H9 (cell line): ENCODE data around the gene ELL3. TPM values are rescaled to one million over a fixed set of nuclear protein-coding genes. Genes with fewer than 3 reads are reported as not detected.

Source experiments
- DNase-seq: peaks from one replicate; pipeline ENCODE4 v3.0.0-alpha.2; 2017
- H2AFZ ChIP-seq: one replicate; pipeline ENCODE4 v1.6.1; 2013; ENCODE audit warnings: mild to moderate bottlenecking, low read length, control low read depth, moderate library complexity
- H2AK5ac ChIP-seq: 2 replicates; pipeline ENCODE4 v1.6.1; 2013; ENCODE audit warnings: low read length, control low read depth, mixed read lengths; ENCODE audit not compliant: insufficient read length
- H2BK120ac ChIP-seq: one replicate; pipeline ENCODE4 v1.6.1; 2013; ENCODE audit warnings: low read depth, mild to moderate bottlenecking, low read length, control low read depth, inconsistent platforms; ENCODE audit not compliant: poor library complexity, severe bottlenecking
- H2BK12ac ChIP-seq: 2 replicates; pipeline ENCODE4 v1.6.1; 2013; ENCODE audit warnings: low read length, control low read depth, mixed read lengths, low read depth; ENCODE audit not compliant: insufficient read length
- H2BK15ac ChIP-seq: 2 replicates; pipeline ENCODE4 v1.6.1; 2013; ENCODE audit warnings: low read depth, low read length, control low read depth
- H2BK20ac ChIP-seq: one replicate; pipeline ENCODE4 v1.6.1; 2013; ENCODE audit warnings: low read depth, mild to moderate bottlenecking, low read length, control low read depth, inconsistent platforms; ENCODE audit not compliant: poor library complexity, severe bottlenecking
- H2BK5ac ChIP-seq: 2 replicates; pipeline ENCODE4 v1.6.1; 2013; ENCODE audit warnings: low read length, control low read depth, mixed read lengths; ENCODE audit not compliant: insufficient read length
- H3K14ac ChIP-seq: 2 replicates; pipeline ENCODE4 v1.6.1; 2013; ENCODE audit warnings: low read length, control low read depth; ENCODE audit not compliant: insufficient read depth
- H3K18ac ChIP-seq: 2 replicates; pipeline ENCODE4 v1.6.1; 2013; ENCODE audit warnings: low read depth, mild to moderate bottlenecking, mixed read lengths, low read length, control low read depth; ENCODE audit not compliant: insufficient read length
- H3K23ac ChIP-seq: 2 replicates; pipeline ENCODE4 v1.6.1; 2013; ENCODE audit warnings: low read length, control low read depth, mixed read lengths, low read depth; ENCODE audit not compliant: insufficient read length
- H3K23me2 ChIP-seq: 2 replicates; pipeline ENCODE4 v1.6.1; 2013; ENCODE audit warnings: low read depth, mild to moderate bottlenecking, mixed read lengths, low read length, control low read depth; ENCODE audit not compliant: insufficient read length, poor library complexity, severe bottlenecking
- H3K27ac ChIP-seq: 2 replicates; pipeline ENCODE4 v1.5.1; 2013; ENCODE audit warnings: low read length, control low read depth, mixed read lengths, low read depth; ENCODE audit not compliant: insufficient read length
- H3K27me3 ChIP-seq: 2 replicates; pipeline ENCODE4 v1.6.1; 2013; ENCODE audit warnings: low read length, control low read depth, inconsistent platforms; ENCODE audit not compliant: insufficient read depth
- H3K4ac ChIP-seq: 2 replicates; pipeline ENCODE4 v1.6.1; 2013; ENCODE audit warnings: low read depth, mild to moderate bottlenecking, control low read depth, inconsistent platforms, low read length, moderate library complexity
- H3K4me1 ChIP-seq: 2 replicates; pipeline ENCODE4 v1.6.1; 2013; ENCODE audit warnings: low read length, control low read depth, inconsistent platforms; ENCODE audit not compliant: insufficient read depth
- H3K4me2 ChIP-seq: 2 replicates; pipeline ENCODE4 v1.6.1; 2013; ENCODE audit warnings: low read length, control low read depth, mixed read lengths; ENCODE audit not compliant: insufficient read length, insufficient read depth
- H3K56ac ChIP-seq: 2 replicates; pipeline ENCODE4 v1.6.1; 2013; ENCODE audit warnings: low read depth, mild to moderate bottlenecking, mixed read lengths, low read length, control low read depth; ENCODE audit not compliant: insufficient read length
- H3K79me1 ChIP-seq: 2 replicates; pipeline ENCODE4 v1.6.1; 2013; ENCODE audit warnings: low read depth, mild to moderate bottlenecking, moderate library complexity, low read length, control low read depth, inconsistent platforms; ENCODE audit not compliant: insufficient read depth, poor library complexity, severe bottlenecking
- H3K79me2 ChIP-seq: 2 replicates; pipeline ENCODE4 v1.6.1; 2013; ENCODE audit warnings: low read length, control low read depth, inconsistent platforms; ENCODE audit not compliant: insufficient read depth
- H3K9ac ChIP-seq: 2 replicates; pipeline ENCODE4 v1.6.1; 2013; ENCODE audit warnings: low read length, control low read depth, mixed read lengths; ENCODE audit not compliant: insufficient read length; ENCODE audit errors: extremely low read depth
- H3K9me3 ChIP-seq: one replicate; pipeline ENCODE4 v1.6.1; 2013; ENCODE audit warnings: low read depth, low read length, inconsistent platforms; ENCODE audit not compliant: control insufficient read depth
- H3T11ph ChIP-seq: one replicate; pipeline ENCODE4 v1.6.1; 2013; ENCODE audit warnings: mild to moderate bottlenecking, low read length, control low read depth, inconsistent platforms
- H4K20me1 ChIP-seq: one replicate; pipeline ENCODE4 v1.6.1; 2013; ENCODE audit not compliant: control insufficient read depth, insufficient read length, insufficient read depth
- H4K5ac ChIP-seq: 2 replicates; pipeline ENCODE4 v1.6.1; 2013; ENCODE audit warnings: low read depth, mild to moderate bottlenecking, mixed read lengths, low read length, control low read depth; ENCODE audit not compliant: insufficient read length
- H4K8ac ChIP-seq: replicated peaks from 2 replicates; pipeline ENCODE4 v1.6.1; 2013; ENCODE audit warnings: low read length, control low read depth, mixed read lengths, low read depth; ENCODE audit not compliant: insufficient read length
- H4K91ac ChIP-seq: 2 replicates; pipeline ENCODE4 v1.6.1; 2013; ENCODE audit warnings: low read depth, mild to moderate bottlenecking, moderate library complexity, mixed read lengths, low read length, control low read depth; ENCODE audit not compliant: insufficient read length
- H3K27ac Mint-ChIP-seq, 3 experiments: 2 replicates in 2 of 3; 3 replicates in 1 of 3; pipeline ENCODE4 v1.8.0; 2020 to 2021; ENCODE audit warnings: mixed read lengths in 3 of 3, mild to moderate bottlenecking in 1 of 3, moderate library complexity in 1 of 3
- H3K27me3 Mint-ChIP-seq: 2 replicates; pipeline ENCODE4 v1.8.0; 2021; ENCODE audit warnings: low read depth, mild to moderate bottlenecking, moderate library complexity, mixed read lengths
- H3K36me3 Mint-ChIP-seq, 3 experiments: 2 replicates in 2 of 3; 3 replicates in 1 of 3; pipeline ENCODE4 v1.8.0; 2020 to 2021; ENCODE audit warnings: low read depth in 3 of 3, mixed read lengths in 3 of 3; ENCODE audit not compliant: insufficient read depth in 1 of 3
- H3K4me1 Mint-ChIP-seq, 2 experiments: 2 replicates each; pipeline ENCODE4 v1.8.0; 2020; ENCODE audit warnings: mixed read lengths in 2 of 2
- H3K4me3 Mint-ChIP-seq, 2 experiments: 2 replicates in 1 of 2; 3 replicates in 1 of 2; pipeline ENCODE4 v1.8.0; 2020 to 2021; ENCODE audit warnings: mild to moderate bottlenecking in 2 of 2, mixed read lengths in 2 of 2, moderate library complexity in 1 of 2
- H3K9me3 Mint-ChIP-seq, 2 experiments: 2 replicates in 1 of 2; 3 replicates in 1 of 2; pipeline ENCODE4 v1.8.0; 2020; ENCODE audit warnings: mild to moderate bottlenecking in 2 of 2, mixed read lengths in 2 of 2, moderate library complexity in 1 of 2
- WGBS: extraction: QIAGEN DNeasy Blood & Tissue Kit; methylation state at CpG from one replicate; pipeline ENCODE4 v1.1.7; 2013; ENCODE audit warnings: missing lambda C conversion rate, low lambda C conversion rate, mixed read lengths; ENCODE audit not compliant: insufficient read length; ENCODE audit errors: extremely low coverage; 5-methylcytosine and 5-hydroxymethylcytosine counted together
- total RNA-seq: library from RNA; stranded (reverse); gene quantifications from 2 replicates; pipeline ENCODE4 v1.2.1, GENCODE V29; 2021
- TF ChIP-seq, protein P1 (sequence below): fragments of 200-600 bp; sonication (generic); conservative IDR thresholded peaks from 3 replicates; pipeline ENCODE4 v1.8.0; 2021; ENCODE audit warnings: antibody characterized with exemption, mild to moderate bottlenecking

The ELL3 gene
- total RNA-seq, 1 experiment from 2014 or later, result 6.4 TPM

DNA sequence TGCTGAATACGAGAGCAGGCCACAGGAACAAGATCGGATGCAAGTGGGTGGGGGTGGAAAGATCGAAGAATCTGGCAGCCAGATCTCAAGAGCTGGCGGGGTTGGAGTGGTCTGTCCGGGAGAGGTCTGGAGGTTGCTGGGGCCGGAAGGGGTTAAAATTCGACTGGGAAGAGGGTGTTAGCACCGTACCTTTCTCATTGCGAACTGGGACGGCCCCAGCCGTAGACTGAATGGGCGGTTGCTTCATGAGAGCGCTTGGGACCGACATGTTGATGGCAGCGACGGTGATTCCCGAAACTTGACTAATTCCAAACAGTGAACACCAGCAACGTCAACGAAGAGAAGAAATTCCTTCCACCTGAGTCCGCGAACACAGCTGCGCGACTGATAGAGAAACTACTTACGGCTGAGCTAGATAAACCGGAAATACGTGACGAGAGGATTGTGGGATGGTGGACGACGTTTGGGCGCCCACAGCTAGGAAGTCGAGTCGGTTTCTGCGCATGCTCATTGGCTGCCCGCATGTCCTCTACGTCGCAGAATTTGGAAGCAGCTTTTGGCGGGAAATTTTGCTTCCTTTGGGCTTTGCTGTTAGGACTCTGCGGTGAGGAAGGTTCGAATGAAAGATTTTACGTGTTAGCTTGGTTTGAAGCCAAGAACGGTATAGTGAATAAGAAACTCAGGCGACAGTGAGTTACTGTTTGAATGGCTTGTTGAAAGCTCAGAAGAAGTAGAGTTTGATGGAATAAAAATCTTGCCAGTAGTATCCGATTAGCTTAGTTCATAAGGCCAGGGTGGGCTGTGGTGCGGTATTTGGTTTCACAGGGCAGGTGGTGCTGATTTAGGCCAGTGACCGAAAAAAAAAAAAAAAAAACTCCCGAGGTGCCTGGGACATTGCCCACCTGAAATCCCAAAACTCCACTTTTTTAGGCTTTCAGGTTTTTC, 47.8 kb upstream of the ELL3 start, which contains the start of gene MFAP1:
Gene MFAP1, minus strand, starts transcription at position 389 of the 945 bp plus-strand sequence. Its CDS starts 121 bp downstream, at position 268.
- Histone ChIP-seq H2BK5ac (no peak within 1 kb of the TSS), H3K79me2 (peaks cover 4% of the 10 kb centered on the region; the same call in 1 of the 2 replicates), H3K27ac (peak within 1 kb of the TSS; percentile 47), H3K4ac (no peak within 1 kb of the TSS), H3K9ac (peak within 1 kb of the TSS; percentile 76), H3K27me3 (no peaks in the 10 kb centered on the region), H4K20me1 (no peaks in the 10 kb centered on the region), H2BK15ac (no peak within 1 kb of the TSS), H3K23ac (no peak within 1 kb of the TSS), H3K18ac (peak within 1 kb of the TSS; percentile 69), H4K5ac (no peak within 1 kb of the TSS), H3K4me2 (peak within 1 kb of the TSS; percentile 62), H2AK5ac (no peak within 1 kb of the TSS), H3T11ph (no peak within 1 kb of the TSS), H4K8ac (no peak within 1 kb of the TSS), H3K4me1 (no peaks in the 10 kb centered on the region; the same call in 1 of the 2 replicates), H3K14ac (peak within 1 kb of the TSS; percentile 80; the same call in 1 of the 2 replicates), H4K91ac (no peak within 1 kb of the TSS), H3K23me2 (peaks cover 8% of the 10 kb centered on the region), H3K56ac (no peak within 1 kb of the TSS), H3K9me3 (no peaks in the 10 kb centered on the region), H3K79me1 (peaks cover 9% of the 10 kb centered on the region), H2BK20ac (no peak within 1 kb of the TSS), H2BK12ac (no peak within 1 kb of the TSS), H2BK120ac (no peak within 1 kb of the TSS), H2AFZ (peak within 1 kb of the TSS; percentile 65)
- no CpG with 5 or more reads among the region's 46 CpGs for WGBS
- DNase-seq, result peak; percentile 93
- H3K36me3 Mint-ChIP-seq, result peaks cover 17 to 34% (median 30%) of the 10 kb centered on the region in 3 experiments
- peaks cover 11 to 21% of the 10 kb centered on the region in 2 experiments for H3K9me3 Mint-ChIP-seq
- peak within 1 kb of the TSS; percentile 82 to 100 (median 97) for H3K27ac Mint-ChIP-seq
- TF ChIP-seq, protein P1, sequence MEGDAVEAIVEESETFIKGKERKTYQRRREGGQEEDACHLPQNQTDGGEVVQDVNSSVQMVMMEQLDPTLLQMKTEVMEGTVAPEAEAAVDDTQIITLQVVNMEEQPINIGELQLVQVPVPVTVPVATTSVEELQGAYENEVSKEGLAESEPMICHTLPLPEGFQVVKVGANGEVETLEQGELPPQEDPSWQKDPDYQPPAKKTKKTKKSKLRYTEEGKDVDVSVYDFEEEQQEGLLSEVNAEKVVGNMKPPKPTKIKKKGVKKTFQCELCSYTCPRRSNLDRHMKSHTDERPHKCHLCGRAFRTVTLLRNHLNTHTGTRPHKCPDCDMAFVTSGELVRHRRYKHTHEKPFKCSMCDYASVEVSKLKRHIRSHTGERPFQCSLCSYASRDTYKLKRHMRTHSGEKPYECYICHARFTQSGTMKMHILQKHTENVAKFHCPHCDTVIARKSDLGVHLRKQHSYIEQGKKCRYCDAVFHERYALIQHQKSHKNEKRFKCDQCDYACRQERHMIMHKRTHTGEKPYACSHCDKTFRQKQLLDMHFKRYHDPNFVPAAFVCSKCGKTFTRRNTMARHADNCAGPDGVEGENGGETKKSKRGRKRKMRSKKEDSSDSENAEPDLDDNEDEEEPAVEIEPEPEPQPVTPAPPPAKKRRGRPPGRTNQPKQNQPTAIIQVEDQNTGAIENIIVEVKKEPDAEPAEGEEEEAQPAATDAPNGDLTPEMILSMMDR, result no peak
- peak within 1 kb of the TSS; percentile 95 to 97 for H3K4me3 Mint-ChIP-seq
- peaks cover 10 to 19% of the 10 kb centered on the region in 2 experiments for H3K4me1 Mint-ChIP-seq
- H3K27me3 Mint-ChIP-seq, result peaks cover 12% of the 10 kb centered on the region
